Measurements from ENCODE around the gene PPARGC1A.

- no peak for TF ChIP-seq NR2F2 (IDR thresholded peaks at IDR 0.05)
- TF ChIP-seq CTCF (IDR thresholded peaks at IDR 0.05; ENCODE audit: low read depth, low read length, missing input control) = no peak
- TF ChIP-seq ATF3 (IDR thresholded peaks at IDR 0.05) = no peak
- TF ChIP-seq HNF4G (IDR thresholded peaks at IDR 0.05) = no peak
- TF ChIP-seq GABPA (IDR thresholded peaks at IDR 0.05 in 1 of 2, conservative IDR thresholded peaks at IDR 0.05 in 1 of 2) = no peak
- TF ChIP-seq REST (IDR thresholded peaks at IDR 0.05) = no peak
- TF ChIP-seq RXRA (IDR thresholded peaks at IDR 0.05) = no peak
- TF ChIP-seq MAX (IDR thresholded peaks at IDR 0.05) = no peak
- TF ChIP-seq SP1 (IDR thresholded peaks at IDR 0.05) = no peak
- TF ChIP-seq RAD21 (IDR thresholded peaks at IDR 0.05) = no peak
- no peak for TF ChIP-seq HNF4A (conservative IDR thresholded peaks at IDR 0.05)
- no peak for TF ChIP-seq ZBTB33 (IDR thresholded peaks at IDR 0.05)
- no peak for TF ChIP-seq EGR1 (IDR thresholded peaks at IDR 0.05; ENCODE audit: low read depth in 2 of 2)
- no peak for TF ChIP-seq FOXA1 (IDR thresholded peaks at IDR 0.05)
Measured at GRCh38 chr4:23887173-23887572, 2.7 kb downstream of the PPARGC1A start.

Data from liver (tissue), 3 donors.